K562 (cell line): ENCODE data around the gene MEOX1. TPM values are rescaled to one million over a fixed set of nuclear protein-coding genes. Genes with fewer than 3 reads are reported as not detected.

Source experiments
- CTBP1 ChIP-seq: fragments of 450-650 bp; IDR thresholded peaks from 2 replicates; pipeline ENCODE4 v1.6.1; 2016; ENCODE audit warnings: borderline replicate concordance
- DDX20 ChIP-seq: fragments of 450-650 bp; IDR thresholded peaks from 2 replicates; pipeline ENCODE4 v1.6.1; 2016; ENCODE audit warnings: missing genetic modification characterization, low read depth, mild to moderate bottlenecking, missing compliant biosample characterization, moderate library complexity
- E2F3 ChIP-seq: fragments of 250-450 bp; sonication (Bioruptor Pico); IDR thresholded peaks from 2 replicates; pipeline ENCODE4 v1.4.0; 2020; ENCODE audit warnings: mild to moderate bottlenecking
- EWSR1 ChIP-seq: fragments of 450-650 bp; IDR thresholded peaks from 2 replicates; pipeline ENCODE4 v1.6.1; 2018; ENCODE audit warnings: borderline replicate concordance, mild to moderate bottlenecking, low read depth, moderate library complexity; ENCODE audit not compliant: partially characterized antibody
- FOS ChIP-seq: IDR thresholded peaks from 3 replicates; pipeline ENCODE4 v1.6.1; 2011; ENCODE audit not compliant: insufficient read length; ENCODE audit errors: extremely low read depth
- HMG20B ChIP-seq: fragments of 250-450 bp; sonication (Bioruptor Pico); IDR thresholded peaks from 2 replicates; pipeline ENCODE4 v1.5.0; 2021; ENCODE audit warnings: mild to moderate bottlenecking
- LARP7 ChIP-seq: fragments of 450-650 bp; IDR thresholded peaks from 2 replicates; pipeline ENCODE4 v1.6.1; 2016
- MEF2A ChIP-seq: IDR thresholded peaks from 2 replicates; pipeline ENCODE4 v1.6.1; 2011; ENCODE audit warnings: low read depth, mild to moderate bottlenecking, low read length, moderate library complexity; ENCODE audit not compliant: control insufficient read depth
- MYC ChIP-seq, 2 experiments: fragments of 250-450 bp in 1 of 2; sonication (Bioruptor Pico) in 1 of 2; IDR thresholded peaks; 2 replicates each; pipeline versions ENCODE4 v1.5.1 to v1.6.1; 2012 to 2021; ENCODE audit warnings: low read depth in 2 of 2, borderline replicate concordance in 1 of 2, improper control_type of control experiment in 1 of 2, low read length in 1 of 2, mild to moderate bottlenecking in 1 of 2, moderate library complexity in 1 of 2
- NFE2L1 ChIP-seq: fragments of 450-650 bp; IDR thresholded peaks from 2 replicates; pipeline ENCODE4 v1.6.1; 2016; ENCODE audit warnings: missing genetic modification characterization, low read depth, mild to moderate bottlenecking, missing compliant biosample characterization, moderate library complexity, borderline replicate concordance
- NFRKB ChIP-seq: fragments of 450-650 bp; IDR thresholded peaks from 2 replicates; pipeline ENCODE4 v1.6.1; 2016; ENCODE audit warnings: low read depth
- OTX1 ChIP-seq: fragments of 450-650 bp; formaldehyde crosslinking; IDR thresholded peaks from 2 replicates; pipeline ENCODE4 v1.4.0; 2022; ENCODE audit warnings: mild to moderate bottlenecking
- PML ChIP-seq: IDR thresholded peaks from 2 replicates; pipeline ENCODE4 v1.6.1; 2012; ENCODE audit warnings: low read length, inconsistent platforms
- PPARD ChIP-seq: fragments of 250-450 bp; sonication (Bioruptor Pico); IDR thresholded peaks from 2 replicates; pipeline ENCODE4 v1.8.0; 2022; ENCODE audit warnings: inconsistent platforms, mild to moderate bottlenecking, moderate library complexity
- SIN3B ChIP-seq: fragments of 450-650 bp; IDR thresholded peaks from 2 replicates; pipeline ENCODE4 v1.6.1; 2017; ENCODE audit warnings: low read depth, mild to moderate bottlenecking, moderate library complexity
- SP2 ChIP-seq: IDR thresholded peaks from 2 replicates; pipeline ENCODE4 v1.6.1; 2011; ENCODE audit warnings: mild to moderate bottlenecking, low read depth, low read length, moderate library complexity; ENCODE audit not compliant: poor library complexity, severe bottlenecking; ENCODE audit errors: extremely low read depth
- STAG1 ChIP-seq: sonication (generic); formaldehyde crosslinking; IDR thresholded peaks from 2 replicates; pipeline ENCODE4 v1.5.0; 2020; ENCODE audit warnings: missing genetic modification reagents, borderline replicate concordance
- THRAP3 ChIP-seq: fragments of 450-650 bp; IDR thresholded peaks from 2 replicates; pipeline ENCODE4 v1.6.1; 2016; ENCODE audit warnings: mild to moderate bottlenecking, inconsistent platforms, borderline replicate concordance
- TSC22D4 ChIP-seq: fragments of 450-650 bp; IDR thresholded peaks from 2 replicates; pipeline ENCODE4 v1.6.1; 2016; ENCODE audit warnings: missing genetic modification characterization, missing biosample characterization, control low read depth
- ZNF217 ChIP-seq: sonication (generic); formaldehyde crosslinking; IDR thresholded peaks from 2 replicates; pipeline ENCODE4 v1.8.0; 2022; ENCODE audit warnings: mild to moderate bottlenecking, missing genetic modification reagents
- polyA plus RNA-seq, 8 experiments: library from polyadenylated mRNA; depleted of rRNA in 4 of 8; stranded (reverse) in 5 of 8; unstranded in 3 of 8; fragments of >200 nt; fragmentation: Nextera tagmentation in 2 of 8; fragmentation: Illumina TruSeq in 1 of 8; extraction: Ambion mirVana in 2 of 8; extraction: Trizol in 1 of 8; gene quantifications; 2 replicates each; pipeline versions ENCODE4 v1.2.1 to v1.2.3, GENCODE V29; 2011 to 2014; ENCODE audit warnings: inconsistent platforms in 1 of 8, missing spikeins in 1 of 8
- total RNA-seq, 7 experiments: library from RNA; depleted of rRNA in 6 of 7; stranded (reverse); fragments of >200 nt in 6 of 7; fragmentation: Illumina TruSeq in 2 of 7; extraction: Trizol in 2 of 7; gene quantifications; 2 replicates each; pipeline versions ENCODE4 v1.2.1 to v1.2.3, GENCODE V29; 2011 to 2021; ENCODE audit warnings: low replicate concordance in 1 of 7
- TF ChIP-seq, protein P1 (sequence below): IDR thresholded peaks from 3 replicates; pipeline ENCODE4 v1.6.1; 2011; ENCODE audit warnings: borderline replicate concordance, mild to moderate bottlenecking; ENCODE audit not compliant: insufficient read length, insufficient read depth
- TF ChIP-seq, protein P2 (sequence below): fragments of 450-650 bp; IDR thresholded peaks from 2 replicates; pipeline ENCODE4 v1.6.1; 2014; ENCODE audit warnings: low read depth, mild to moderate bottlenecking, moderate library complexity, borderline replicate concordance
- TF ChIP-seq, protein P3 (sequence below): fragments of 450-650 bp; formaldehyde crosslinking; IDR thresholded peaks from 2 replicates; pipeline ENCODE4 v1.4.0; 2020; ENCODE audit warnings: mild to moderate bottlenecking, moderate library complexity

The MEOX1 gene
- total and polyA plus RNA-seq, 9 of the 15 experiments (the other 6 are each of a cell fraction or from before 2014, with no cell fraction given): not detected

DNA sequence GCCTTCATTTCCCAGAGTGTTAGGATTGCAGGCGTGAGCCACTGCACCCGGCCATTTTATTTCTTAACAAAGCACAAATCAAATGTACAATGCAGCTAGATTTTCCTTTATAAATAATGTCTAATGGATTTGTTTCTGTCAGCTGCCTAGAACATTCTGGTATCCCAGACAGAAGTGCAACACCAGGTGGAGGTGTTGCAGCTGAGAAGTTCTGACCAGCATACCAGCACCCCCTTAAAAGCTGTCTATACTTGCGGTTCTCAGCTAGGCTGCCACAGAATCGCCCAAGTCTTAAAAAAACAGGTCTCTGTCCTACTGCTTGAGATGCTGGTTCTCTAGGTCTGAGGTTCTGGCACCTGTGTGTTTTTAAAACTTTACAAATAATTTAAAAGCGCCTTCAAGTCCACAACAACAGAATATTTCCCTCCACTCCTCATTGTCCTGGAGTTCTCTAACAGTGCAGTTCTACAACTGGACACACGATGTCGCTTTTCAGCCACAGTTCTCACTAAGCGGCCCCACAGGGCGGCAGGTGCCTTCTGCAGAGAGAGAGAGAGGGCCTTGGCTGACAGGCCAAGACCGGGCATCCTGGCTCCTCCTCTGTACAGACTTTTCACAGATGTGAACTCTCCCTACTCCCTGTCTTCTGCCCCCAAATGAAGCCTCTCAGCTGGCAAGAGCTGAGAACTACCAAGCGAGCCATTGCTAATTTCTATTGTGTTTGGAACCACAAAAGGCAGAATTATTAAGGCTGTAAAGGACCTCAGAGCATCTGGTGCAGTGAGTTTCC, 32.6 kb upstream of the MEOX1 start (continued):
- TF ChIP-seq, protein P1, sequence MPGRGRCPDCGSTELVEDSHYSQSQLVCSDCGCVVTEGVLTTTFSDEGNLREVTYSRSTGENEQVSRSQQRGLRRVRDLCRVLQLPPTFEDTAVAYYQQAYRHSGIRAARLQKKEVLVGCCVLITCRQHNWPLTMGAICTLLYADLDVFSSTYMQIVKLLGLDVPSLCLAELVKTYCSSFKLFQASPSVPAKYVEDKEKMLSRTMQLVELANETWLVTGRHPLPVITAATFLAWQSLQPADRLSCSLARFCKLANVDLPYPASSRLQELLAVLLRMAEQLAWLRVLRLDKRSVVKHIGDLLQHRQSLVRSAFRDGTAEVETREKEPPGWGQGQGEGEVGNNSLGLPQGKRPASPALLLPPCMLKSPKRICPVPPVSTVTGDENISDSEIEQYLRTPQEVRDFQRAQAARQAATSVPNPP: no peak
- no peak for TF ChIP-seq LARP7
- TF ChIP-seq NFRKB: no peak
- no peak for TF ChIP-seq NFE2L1 (tag)
- no peak for TF ChIP-seq PPARD
- TF ChIP-seq CTBP1: peak; percentile 22; the same call in 1 of the 2 replicates
- no peak for TF ChIP-seq TSC22D4
- no peak for TF ChIP-seq HMG20B (CRISPR knock-in tag)
- no peak for TF ChIP-seq FOS
- TF ChIP-seq THRAP3: no peak
- no peak for TF ChIP-seq EWSR1
- peak; percentile 75; the same call in 1 of the 2 replicates for TF ChIP-seq STAG1 (CRISPR knock-in tag)
- TF ChIP-seq ZNF217 (CRISPR knock-in tag): no peak
- TF ChIP-seq, protein P2, sequence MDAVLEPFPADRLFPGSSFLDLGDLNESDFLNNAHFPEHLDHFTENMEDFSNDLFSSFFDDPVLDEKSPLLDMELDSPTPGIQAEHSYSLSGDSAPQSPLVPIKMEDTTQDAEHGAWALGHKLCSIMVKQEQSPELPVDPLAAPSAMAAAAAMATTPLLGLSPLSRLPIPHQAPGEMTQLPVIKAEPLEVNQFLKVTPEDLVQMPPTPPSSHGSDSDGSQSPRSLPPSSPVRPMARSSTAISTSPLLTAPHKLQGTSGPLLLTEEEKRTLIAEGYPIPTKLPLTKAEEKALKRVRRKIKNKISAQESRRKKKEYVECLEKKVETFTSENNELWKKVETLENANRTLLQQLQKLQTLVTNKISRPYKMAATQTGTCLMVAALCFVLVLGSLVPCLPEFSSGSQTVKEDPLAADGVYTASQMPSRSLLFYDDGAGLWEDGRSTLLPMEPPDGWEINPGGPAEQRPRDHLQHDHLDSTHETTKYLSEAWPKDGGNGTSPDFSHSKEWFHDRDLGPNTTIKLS: no peak
- no peak for TF ChIP-seq OTX1 (CRISPR knock-in tag)
- TF ChIP-seq SIN3B: no peak
- no peak for TF ChIP-seq E2F3 (CRISPR knock-in tag)
- no peak for TF ChIP-seq SP2
- TF ChIP-seq PML: no peak
- 0 out of 2 replicates have a peak, but pooled peaks have one; percentile 19 for TF ChIP-seq MYC (IDR thresholded peaks at IDR 0.05; ENCODE audit: low read depth, low read length)
- TF ChIP-seq MYC (CRISPR knock-in tag; IDR thresholded peaks at IDR 0.05; ENCODE audit: borderline replicate concordance, low read depth): no peak
- TF ChIP-seq DDX20 (tag): no peak
- TF ChIP-seq, protein P3, sequence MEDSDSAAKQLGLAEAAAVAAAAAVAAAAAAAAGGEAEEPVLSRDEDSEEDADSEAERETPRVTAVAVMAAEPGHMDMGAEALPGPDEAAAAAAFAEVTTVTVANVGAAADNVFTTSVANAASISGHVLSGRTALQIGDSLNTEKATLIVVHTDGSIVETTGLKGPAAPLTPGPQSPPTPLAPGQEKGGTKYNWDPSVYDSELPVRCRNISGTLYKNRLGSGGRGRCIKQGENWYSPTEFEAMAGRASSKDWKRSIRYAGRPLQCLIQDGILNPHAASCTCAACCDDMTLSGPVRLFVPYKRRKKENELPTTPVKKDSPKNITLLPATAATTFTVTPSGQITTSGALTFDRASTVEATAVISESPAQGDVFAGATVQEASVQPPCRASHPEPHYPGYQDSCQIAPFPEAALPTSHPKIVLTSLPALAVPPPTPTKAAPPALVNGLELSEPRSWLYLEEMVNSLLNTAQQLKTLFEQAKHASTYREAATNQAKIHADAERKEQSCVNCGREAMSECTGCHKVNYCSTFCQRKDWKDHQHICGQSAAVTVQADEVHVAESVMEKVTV: peak; percentile 91
- no peak for TF ChIP-seq MEF2A
